Measurements from ENCODE around the gene CHPT1.

Gene CHPT1

GRCh38 chr12:101745481-101745880, 48.0 kb downstream of the CHPT1 start:
- Histone ChIP-seq H3K4me3 (ENCODE audit: low read depth, low read length, poor library complexity, severe bottlenecking) (peak overlapping the region; percentile 47), H3K27me3 (ENCODE audit: insufficient read depth, low read length) (no peaks in the 10 kb centered on the region), H4K20me1 (ENCODE audit: insufficient read depth, low read length) (no peaks in the 10 kb centered on the region), H3K4me2 (ENCODE audit: low read length) (peak overlapping the region; percentile 67), H3K9me3 (ENCODE audit: low read length) (no peaks in the 10 kb centered on the region), H3F3A (ENCODE audit: insufficient read depth, low read length) (0 out of 2 replicates have a peak, but pooled peaks cover 2% of the 10 kb centered on the region), H3K4me1 (ENCODE audit: insufficient read depth, low read length, severe bottlenecking) (peaks cover 73% of the 10 kb centered on the region), H3K9ac (ENCODE audit: low read length) (peak overlapping the region; percentile 76; the same call in 1 of the 2 replicates), H2AFZ (ENCODE audit: low read length) (no peak overlapping the region), H3K79me2 (ENCODE audit: insufficient read depth, low read length) (no peaks in the 10 kb centered on the region), H3K27ac (ENCODE audit: low read depth, low read length, poor library complexity, severe bottlenecking) (peak overlapping the region; percentile 98), H3K36me3 (ENCODE audit: insufficient read depth, low read length) (peaks cover 79% of the 10 kb centered on the region), H3K9me2 (ENCODE audit: low read depth, low read length) (no peaks in the 10 kb centered on the region)
- TF ChIP-seq EZH2 (IDR thresholded peaks at IDR 0.05; ENCODE audit: borderline replicate concordance, low read length) = no peak
- TF ChIP-seq CTCF (IDR thresholded peaks at IDR 0.05; ENCODE audit: low read length) = no peak

GRCh38 chr12:101746196-101746595, 48.8 kb downstream of the CHPT1 start:
- TF ChIP-seq EZH2 (IDR thresholded peaks at IDR 0.05; ENCODE audit: borderline replicate concordance, low read length) (no peak), CTCF (IDR thresholded peaks at IDR 0.05; ENCODE audit: low read length) (no peak)
- Histone ChIP-seq H3K4me2 (ENCODE audit: low read length) (no peak overlapping the region; the same call in 1 of the 2 replicates), H3K9me3 (ENCODE audit: low read length) (no peaks in the 10 kb centered on the region), H3K36me3 (ENCODE audit: insufficient read depth, low read length) (peaks cover 81% of the 10 kb centered on the region), H3K27me3 (ENCODE audit: insufficient read depth, low read length) (no peaks in the 10 kb centered on the region), H3K4me1 (ENCODE audit: insufficient read depth, low read length, severe bottlenecking) (peaks cover 66% of the 10 kb centered on the region), H3K27ac (ENCODE audit: low read depth, low read length, poor library complexity, severe bottlenecking) (peak overlapping the region; percentile 98), H3K79me2 (ENCODE audit: insufficient read depth, low read length) (no peaks in the 10 kb centered on the region), H3F3A (ENCODE audit: insufficient read depth, low read length) (0 out of 2 replicates have a peak, but pooled peaks cover 2% of the 10 kb centered on the region), H3K9ac (ENCODE audit: low read length) (no peak overlapping the region), H2AFZ (ENCODE audit: low read length) (no peak overlapping the region), H3K9me2 (ENCODE audit: low read depth, low read length) (no peaks in the 10 kb centered on the region), H4K20me1 (ENCODE audit: insufficient read depth, low read length) (no peaks in the 10 kb centered on the region), H3K4me3 (ENCODE audit: low read depth, low read length, poor library complexity, severe bottlenecking) (no peak overlapping the region)

- TF ChIP-seq CTCF (IDR thresholded peaks at IDR 0.05; ENCODE audit: low read length) (no peak), EZH2 (IDR thresholded peaks at IDR 0.05; ENCODE audit: borderline replicate concordance, low read length) (no peak)
- H3K9me2 ChIP-seq (ENCODE audit: low read depth, low read length) = no peaks in the 10 kb centered on the region
- peaks cover 82% of the 10 kb centered on the region for H3K36me3 ChIP-seq (ENCODE audit: insufficient read depth, low read length)
- no peak overlapping the region for H3K4me2 ChIP-seq (ENCODE audit: low read length)
- no peaks in the 10 kb centered on the region for H3K79me2 ChIP-seq (ENCODE audit: insufficient read depth, low read length)
- H3K4me1 ChIP-seq (ENCODE audit: insufficient read depth, low read length, severe bottlenecking) = peaks cover 64% of the 10 kb centered on the region
- H4K20me1 ChIP-seq (ENCODE audit: insufficient read depth, low read length) = no peaks in the 10 kb centered on the region
- no peaks in the 10 kb centered on the region for H3F3A ChIP-seq (ENCODE audit: insufficient read depth, low read length)
- peak overlapping the region; percentile 98 for H3K27ac ChIP-seq (ENCODE audit: low read depth, low read length, poor library complexity, severe bottlenecking)
- no peak overlapping the region for H3K9ac ChIP-seq (ENCODE audit: low read length)
- H3K27me3 ChIP-seq (ENCODE audit: insufficient read depth, low read length) = no peaks in the 10 kb centered on the region
- no peak overlapping the region for H3K4me3 ChIP-seq (ENCODE audit: low read depth, low read length, poor library complexity, severe bottlenecking)
- no peak overlapping the region for H2AFZ ChIP-seq (ENCODE audit: low read length)
- no peaks in the 10 kb centered on the region for H3K9me3 ChIP-seq (ENCODE audit: low read length)
Measured at GRCh38 chr12:101746661-101747060, 49.2 kb downstream of the CHPT1 start.

Measured in OCI-LY1 (cell line).